Suprapubic skin (tissue), 4 donors: ENCODE measurements around the gene ZC4H2. TPM values are rescaled to one million over a fixed set of nuclear protein-coding genes. Genes with fewer than 3 reads are reported as not detected.

Experiments
- DNase-seq, 2 donors: peaks; one replicate each; pipeline ENCODE4 v3.0.0-alpha.2; 2019; ENCODE audit warnings: low spot score in 2 of 2
- H3K27ac ChIP-seq: fragments of 200-600 bp; sonication (generic); one replicate; pipeline ENCODE4 v1.5.1; 2019
- H3K27me3 ChIP-seq: fragments of 200-600 bp; sonication (generic); one replicate; pipeline ENCODE4 v1.5.1; 2019
- H3K36me3 ChIP-seq: fragments of 200-600 bp; sonication (generic); one replicate; pipeline ENCODE4 v1.5.1; 2019
- H3K4me1 ChIP-seq: fragments of 200-600 bp; sonication (generic); one replicate; pipeline ENCODE4 v1.5.1; 2019
- H3K4me3 ChIP-seq: fragments of 200-600 bp; sonication (generic); one replicate; pipeline ENCODE4 v1.5.1; 2019; ENCODE audit warnings: mild to moderate bottlenecking
- H3K9me3 ChIP-seq: fragments of 200-600 bp; sonication (generic); one replicate; pipeline ENCODE4 v1.5.1; 2019
- CTCF ChIP-seq, 2 donors: fragments of 200-600 bp in 1 of 2; fragments of 450-650 bp in 1 of 2; sonication (generic) in 1 of 2; IDR thresholded peaks; one replicate each; pipeline ENCODE4 v1.5.1; 2016 to 2019; ENCODE audit warnings: antibody characterized with exemption in 2 of 2, mild to moderate bottlenecking in 1 of 2, moderate library complexity in 1 of 2
- EP300 ChIP-seq: sonication (generic); formaldehyde crosslinking; IDR thresholded peaks from one replicate; pipeline ENCODE4 v1.6.1; 2017; ENCODE audit warnings: antibody characterized with exemption
- POLR2A ChIP-seq, 2 donors: fragments of 450-650 bp; IDR thresholded peaks; one replicate each; pipeline ENCODE4 v1.6.1; 2017; ENCODE audit warnings: antibody characterized with exemption in 2 of 2, mild to moderate bottlenecking in 2 of 2, moderate library complexity in 2 of 2
- POLR2AphosphoS5 ChIP-seq, 3 donors: sonication (generic); formaldehyde crosslinking; IDR thresholded peaks; one replicate each; pipeline ENCODE4 v1.6.1; 2017; ENCODE audit warnings: antibody characterized with exemption in 3 of 3
- WGBS: methylation state at CpG from one replicate; pipeline ENCODE4 v1.1.5; 2018; 5-methylcytosine and 5-hydroxymethylcytosine counted together
- total RNA-seq, 4 donors: library from RNA; depleted of rRNA; stranded (reverse); fragments of >200 nt; gene quantifications; one replicate each; pipeline ENCODE4 v1.1.0, GENCODE V29; 2016

Gene ZC4H2
- total RNA-seq, 4 donors from 2014 or later, result 2.8 to 7.0 (median 6.1) TPM

- H3K27me3 ChIP-seq, result no peaks in the 10 kb centered on the region
- H3K36me3 ChIP-seq, result no peaks in the 10 kb centered on the region
- no peaks in the 10 kb centered on the region for H3K9me3 ChIP-seq
- TF ChIP-seq POLR2AphosphoS5 (IDR thresholded peaks at IDR 0.05) (no peak), EP300 (no peak), POLR2A (IDR thresholded peaks at IDR 0.05) (no peak), CTCF (IDR thresholded peaks at IDR 0.05) (no peak)
- H3K27ac ChIP-seq, result no peak overlapping the region
- no peak for DNase-seq
- no peaks in the 10 kb centered on the region for H3K4me1 ChIP-seq
- H3K4me3 ChIP-seq, result no peak overlapping the region
- 66% methylated on average over 2 of the region's 2 CpGs for WGBS
Observed at GRCh38 chrX:64994131-64994798, 18.0 kb upstream of the ZC4H2 start.

DNA sequence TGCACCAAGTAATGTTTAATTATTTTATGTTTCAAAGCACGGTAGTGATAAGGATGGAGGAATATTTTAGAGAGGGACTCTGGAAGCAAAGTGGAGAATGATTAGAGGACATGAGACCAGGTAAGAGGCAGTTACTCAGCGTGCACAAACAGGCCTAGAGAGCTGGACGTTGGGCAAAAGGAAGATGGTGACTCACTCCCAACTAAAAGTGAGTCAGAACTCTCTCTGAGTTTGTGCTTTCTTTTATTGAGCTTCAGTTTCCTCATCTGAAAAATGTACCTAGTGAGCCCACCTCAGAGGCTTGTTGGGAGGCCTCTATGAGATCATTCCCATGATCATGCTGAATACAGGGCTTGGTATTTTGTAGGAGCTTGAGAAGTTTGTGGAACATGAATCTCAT lies 1.6 kb upstream of the ZC4H2 start:
- H3K36me3 ChIP-seq, result no peaks in the 10 kb centered on the region
- peaks cover 3% of the 10 kb centered on the region for H3K4me1 ChIP-seq
- DNase-seq, result no peak
- TF ChIP-seq CTCF (IDR thresholded peaks at IDR 0.05), result no peak
- no peak for TF ChIP-seq POLR2A (IDR thresholded peaks at IDR 0.05)
- no peak for TF ChIP-seq POLR2AphosphoS5 (IDR thresholded peaks at IDR 0.05)
- TF ChIP-seq EP300, result no peak
- no peaks in the 10 kb centered on the region for H3K27me3 ChIP-seq
- no peak overlapping the region for H3K4me3 ChIP-seq
- WGBS, result 69% methylated on average over 3 of the region's 3 CpGs
- no peaks in the 10 kb centered on the region for H3K9me3 ChIP-seq
- H3K27ac ChIP-seq, result no peak overlapping the region

- Histone ChIP-seq H3K4me1 (peaks cover 3% of the 10 kb centered on the region), H3K36me3 (no peaks in the 10 kb centered on the region), H3K27me3 (no peaks in the 10 kb centered on the region), H3K9me3 (no peaks in the 10 kb centered on the region), H3K4me3 (no peak overlapping the region), H3K27ac (no peak overlapping the region)
- TF ChIP-seq POLR2A (IDR thresholded peaks at IDR 0.05) (no peak), EP300 (no peak), CTCF (IDR thresholded peaks at IDR 0.05) (no peak), POLR2AphosphoS5 (IDR thresholded peaks at IDR 0.05) (no peak)
- 57% methylated on average over 2 of the region's 2 CpGs for WGBS
- DNase-seq, result no peak
Observed at GRCh38 chrX:64977051-64977450, 801 bp upstream of the ZC4H2 start.

DNA sequence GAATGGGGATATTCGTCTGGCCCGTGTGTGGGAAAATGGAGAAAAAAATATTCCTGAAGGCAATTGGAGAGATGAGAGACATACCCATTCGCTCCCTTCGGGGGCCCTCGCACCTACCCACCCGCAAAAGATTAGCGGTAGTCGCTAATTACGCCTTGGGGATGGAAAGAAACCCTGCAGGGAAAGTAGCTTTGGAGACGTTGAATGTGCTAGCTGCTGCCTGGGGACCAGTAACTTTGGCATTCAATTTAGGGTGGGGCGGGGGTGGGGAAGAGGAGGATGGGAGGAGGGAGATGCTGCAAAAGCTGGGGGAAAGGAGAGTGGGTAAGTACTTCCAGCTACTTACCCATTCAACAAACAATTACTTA lies 407 bp upstream of the ZC4H2 start:
- Histone ChIP-seq H3K36me3 (no peaks in the 10 kb centered on the region), H3K27me3 (no peaks in the 10 kb centered on the region), H3K27ac (no peak overlapping the region), H3K4me3 (peak overlapping the region; percentile 57), H3K4me1 (peaks cover 3% of the 10 kb centered on the region), H3K9me3 (no peaks in the 10 kb centered on the region)
- TF ChIP-seq CTCF (IDR thresholded peaks at IDR 0.05), result no peak
- TF ChIP-seq POLR2AphosphoS5 (IDR thresholded peaks at IDR 0.05), result no peak
- TF ChIP-seq POLR2A (IDR thresholded peaks at IDR 0.05), result no peak
- no peak for TF ChIP-seq EP300
- no peak for DNase-seq
- 22% methylated on average over 11 of the region's 11 CpGs for whole genome bisulfite sequencing

DNA sequence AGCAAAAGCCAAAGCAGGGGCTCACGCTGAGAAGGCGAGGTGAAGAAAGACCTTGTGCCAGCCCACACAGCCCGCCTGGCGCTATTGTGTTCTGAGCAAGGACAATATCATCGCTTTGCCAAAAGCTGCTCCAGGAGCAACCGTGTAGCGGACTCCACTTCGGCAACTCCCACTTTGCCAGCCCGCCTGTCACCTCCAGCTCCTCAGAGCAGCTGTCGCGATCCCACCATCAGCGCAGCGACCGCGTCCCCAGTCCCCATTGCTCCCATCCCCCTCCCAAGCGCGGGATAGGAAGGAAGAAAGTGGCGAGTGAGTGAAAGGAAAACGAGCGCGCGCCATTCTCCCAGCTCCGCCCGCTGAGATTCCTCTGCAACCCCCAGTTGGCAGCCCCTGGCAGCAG lies 759 bp downstream of the ZC4H2 start:
- TF ChIP-seq POLR2A (IDR thresholded peaks at IDR 0.05), result no peak
- TF ChIP-seq POLR2AphosphoS5 (IDR thresholded peaks at IDR 0.05), result no peak
- no peak for TF ChIP-seq CTCF (IDR thresholded peaks at IDR 0.05)
- TF ChIP-seq EP300, result no peak
- WGBS, result 20% methylated on average over 17 of the region's 24 CpGs

More for the DNA sequence above, 759 bp downstream of the ZC4H2 start:
- no peaks in the 10 kb centered on the region for H3K9me3 ChIP-seq
- H3K27ac ChIP-seq, result no peak overlapping the region
- H3K4me3 ChIP-seq, result peak overlapping the region; percentile 57
- no peak for DNase-seq
- peaks cover 3% of the 10 kb centered on the region for H3K4me1 ChIP-seq
- H3K36me3 ChIP-seq, result no peaks in the 10 kb centered on the region
- H3K27me3 ChIP-seq, result no peaks in the 10 kb centered on the region
